ENCODE measurements around the gene MTFMT.

GRCh38 chr15:65040461-65040860 lies 11.0 kb upstream of the MTFMT start:
- TF ChIP-seq SNAI2 (CRISPR knock-in tag; IDR thresholded peaks at IDR 0.05), result no peak
- TF ChIP-seq ZC3H10 (CRISPR knock-in tag; IDR thresholded peaks at IDR 0.05), result no peak
- TF ChIP-seq, protein P1, sequence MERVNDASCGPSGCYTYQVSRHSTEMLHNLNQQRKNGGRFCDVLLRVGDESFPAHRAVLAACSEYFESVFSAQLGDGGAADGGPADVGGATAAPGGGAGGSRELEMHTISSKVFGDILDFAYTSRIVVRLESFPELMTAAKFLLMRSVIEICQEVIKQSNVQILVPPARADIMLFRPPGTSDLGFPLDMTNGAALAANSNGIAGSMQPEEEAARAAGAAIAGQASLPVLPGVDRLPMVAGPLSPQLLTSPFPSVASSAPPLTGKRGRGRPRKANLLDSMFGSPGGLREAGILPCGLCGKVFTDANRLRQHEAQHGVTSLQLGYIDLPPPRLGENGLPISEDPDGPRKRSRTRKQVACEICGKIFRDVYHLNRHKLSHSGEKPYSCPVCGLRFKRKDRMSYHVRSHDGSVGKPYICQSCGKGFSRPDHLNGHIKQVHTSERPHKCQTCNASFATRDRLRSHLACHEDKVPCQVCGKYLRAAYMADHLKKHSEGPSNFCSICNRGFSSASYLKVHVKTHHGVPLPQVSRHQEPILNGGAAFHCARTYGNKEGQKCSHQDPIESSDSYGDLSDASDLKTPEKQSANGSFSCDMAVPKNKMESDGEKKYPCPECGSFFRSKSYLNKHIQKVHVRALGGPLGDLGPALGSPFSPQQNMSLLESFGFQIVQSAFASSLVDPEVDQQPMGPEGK (CRISPR knock-in tag; IDR thresholded peaks at IDR 0.05; ENCODE audit: borderline replicate concordance), result no peak

Measured in SK-N-SH treated with all-trans-retinoic acid at 6 μM for 48 hours (cell line).